Keratinocyte (primary cell): ENCODE measurements around the gene ULK2. TPM values are rescaled to one million over a fixed set of nuclear protein-coding genes. Genes with fewer than 3 reads are reported as not detected.

Experiments
- DNase-seq: peaks from one replicate; pipeline ENCODE4 v3.0.0-alpha.2; 2011; ENCODE audit warnings: low read depth, missing footprints, low spot score
- FAIRE-seq: peaks from 2 replicates; lab custom pipeline; 2011; peaks lifted over from hg19 to GRCh38; lab: Jason Lieb, UNC
- H2AFZ ChIP-seq: 2 replicates; pipeline ENCODE4 v1.6.0; 2012; ENCODE audit warnings: low read length, control low read depth, inconsistent platforms; ENCODE audit not compliant: control insufficient read depth
- H3K27ac ChIP-seq: 2 replicates; pipeline ENCODE4 v1.5.1; 2011; ENCODE audit warnings: low read length; ENCODE audit not compliant: control insufficient read depth, insufficient read depth
- H3K27me3 ChIP-seq: 3 replicates; pipeline ENCODE4 v1.6.0; 2011; ENCODE audit warnings: low read length; ENCODE audit not compliant: control insufficient read depth, insufficient read depth; ENCODE audit errors: extremely low read depth
- H3K36me3 ChIP-seq, 2 experiments: 2 replicates in 1 of 2; 3 replicates in 1 of 2; pipeline ENCODE4 v1.5.1; 2011; ENCODE audit warnings: low read length in 2 of 2, mild to moderate bottlenecking in 1 of 2; ENCODE audit not compliant: control insufficient read depth in 2 of 2, insufficient read depth in 2 of 2; ENCODE audit errors: extremely low read depth in 1 of 2
- H3K4me1 ChIP-seq: 3 replicates; pipeline ENCODE4 v1.5.1; 2011; ENCODE audit warnings: low read length; ENCODE audit not compliant: control insufficient read depth, insufficient read depth; ENCODE audit errors: extremely low read depth
- H3K4me2 ChIP-seq: 3 replicates; pipeline ENCODE4 v1.6.0; 2011; ENCODE audit warnings: low read depth, low read length; ENCODE audit not compliant: control insufficient read depth, insufficient read depth; ENCODE audit errors: extremely low read depth
- H3K4me3 ChIP-seq, 3 experiments: fragments of 200-600 bp in 1 of 3; sonication (generic) in 1 of 3; 2 replicates in 2 of 3; 3 replicates in 1 of 3; pipeline ENCODE4 v1.5.1; 2011 to 2016; ENCODE audit warnings: low read length in 3 of 3, mild to moderate bottlenecking in 3 of 3, control low read depth in 2 of 3, inconsistent platforms in 1 of 3, low read depth in 1 of 3, mixed read lengths in 1 of 3, mixed run types in 1 of 3, moderate library complexity in 1 of 3; ENCODE audit not compliant: control insufficient read depth in 2 of 3, insufficient read depth in 2 of 3; ENCODE audit errors: extremely low read depth in 1 of 3
- H3K79me2 ChIP-seq: 2 replicates; pipeline ENCODE4 v1.6.0; 2012; ENCODE audit warnings: low read length; ENCODE audit not compliant: control insufficient read depth, insufficient read depth
- H3K9ac ChIP-seq: 3 replicates; pipeline ENCODE4 v1.6.0; 2011; ENCODE audit warnings: low read length; ENCODE audit not compliant: control insufficient read depth, insufficient read depth; ENCODE audit errors: extremely low read depth
- H3K9me1 ChIP-seq: 3 replicates; pipeline ENCODE4 v1.6.0; 2011; ENCODE audit warnings: low read length; ENCODE audit not compliant: control insufficient read depth, insufficient read depth; ENCODE audit errors: extremely low read depth
- H3K9me3 ChIP-seq: 2 replicates; pipeline ENCODE4 v1.5.1; 2012; ENCODE audit warnings: low read depth, low read length; ENCODE audit not compliant: control insufficient read depth
- H4K20me1 ChIP-seq: 3 replicates; pipeline ENCODE4 v1.6.0; 2011; ENCODE audit warnings: low read length; ENCODE audit not compliant: control insufficient read depth, insufficient read depth; ENCODE audit errors: extremely low read depth
- CTCF ChIP-seq, 3 experiments: IDR thresholded peaks in 1 of 3; conservative IDR thresholded peaks in 1 of 3; optimal IDR thresholded peaks in 1 of 3; 2 replicates in 2 of 3; 3 replicates in 1 of 3; pipeline versions ENCODE3 to v1.5.1; 2011; ENCODE audit warnings: low read length in 3 of 3, mild to moderate bottlenecking in 3 of 3, moderate library complexity in 2 of 3, control low read depth in 1 of 3, inconsistent platforms in 1 of 3; ENCODE audit not compliant: insufficient read depth in 2 of 3; ENCODE audit errors: extremely low read depth in 1 of 3
- EZH2 ChIP-seq: IDR thresholded peaks from one replicate; pipeline ENCODE4 v1.6.1; 2012; ENCODE audit warnings: inconsistent platforms, mild to moderate bottlenecking, low read length, moderate library complexity
- dilution Hi-C: fragments of 300-500 bp; cut with MboI; formaldehyde crosslinking; loops from one replicate; pipeline ENCODE4 v1.7.0; 2020; ENCODE audit warnings: low sequenced_read_pairs; ENCODE audit not compliant: extremely low pct_ligation_motif_present
- polyA plus RNA-seq, 5 experiments: library from polyadenylated mRNA; depleted of rRNA in 3 of 5; stranded (reverse) in 3 of 5; stranded (forward) in 1 of 5; unstranded in 1 of 5; fragments of >200 nt; gene quantifications; 1 replicate in 1 of 5; 2 replicates in 3 of 5; 3 replicates in 1 of 5; pipeline versions ENCODE4 v1.2.1 to v1.2.3, GENCODE V29; 2011 to 2012; ENCODE audit warnings: missing spikeins in 2 of 5, low read depth in 1 of 5, low replicate concordance in 1 of 5

The ULK2 gene
- polyA plus RNA-seq, 1 donor (not counting 4 experiments of a cell fraction or from before 2014, with no cell fraction given) = 22.1 TPM

DNA sequence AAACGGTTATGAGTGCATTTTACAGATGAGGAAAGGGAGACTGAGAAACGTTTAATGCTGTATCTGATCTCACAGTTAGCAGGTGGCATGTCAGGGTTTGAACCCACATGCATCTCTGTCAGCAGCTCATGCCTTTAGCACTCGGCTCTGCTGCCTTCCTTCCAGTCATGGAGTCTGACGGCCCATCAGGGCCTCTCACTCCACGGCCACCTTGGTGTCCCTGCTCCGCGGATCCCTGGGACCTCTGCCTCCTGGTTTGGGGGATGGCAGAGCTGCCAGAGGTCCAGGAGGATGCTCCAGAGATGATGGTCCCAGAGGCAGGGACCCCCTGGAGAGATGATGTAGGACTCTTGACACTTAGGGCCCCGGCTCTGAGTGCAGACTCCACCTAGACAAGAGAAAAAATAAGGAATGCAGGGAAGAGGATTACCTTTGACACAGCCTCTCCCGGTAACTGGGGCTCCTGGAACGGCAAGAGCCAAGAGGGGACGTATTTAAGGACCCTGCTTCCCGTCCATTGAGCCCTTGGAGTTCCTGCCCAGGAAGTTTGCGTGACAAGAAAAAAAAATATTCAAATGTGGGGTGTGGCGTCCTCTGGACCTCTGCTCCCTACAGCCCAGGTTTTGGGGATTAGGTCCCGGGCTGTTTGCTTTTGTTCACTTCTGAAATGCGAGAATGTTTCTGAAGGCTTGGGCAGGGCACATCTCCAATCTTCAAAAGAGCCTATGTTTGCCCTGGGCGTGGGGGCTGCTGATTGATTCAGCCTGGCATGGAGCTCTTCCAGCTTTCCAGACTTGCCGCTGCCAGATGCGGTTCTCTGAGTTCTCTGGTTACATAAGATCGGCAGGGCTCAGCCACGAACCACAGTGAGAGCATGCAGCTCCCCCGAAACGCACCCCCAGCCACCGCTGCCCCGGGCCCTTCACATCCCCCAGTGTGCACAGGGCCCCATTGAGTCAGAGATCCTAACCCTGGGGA, 119.6 kb downstream of the ULK2 start, which contains the start of gene ALDH3A1:
Gene ALDH3A1 (minus strand): TSS at position 470 of the 978 bp plus-strand sequence. CDS start 3,169 bp downstream, outside the sequence.
- no peaks in the 10 kb centered on the region for H3K36me3 ChIP-seq
- H2AFZ ChIP-seq = peak within 1 kb of the TSS; percentile 41
- peak within 1 kb of the TSS; percentile 64 for H3K4me2 ChIP-seq
- H3K9me1 ChIP-seq = no peaks in the 10 kb centered on the region
- H3K4me3 ChIP-seq = no peak within 1 kb of the TSS
- no peaks in the 10 kb centered on the region for H4K20me1 ChIP-seq
- TF ChIP-seq EZH2 (no peak), CTCF (optimal IDR thresholded peaks at IDR 0.05 in 1 of 3, IDR thresholded peaks at IDR 0.05 in 1 of 3, conservative IDR thresholded peaks at IDR 0.05 in 1 of 3; ENCODE audit: extremely low read depth in 1 of 3, insufficient read depth in 2 of 3, low read length in 3 of 3) (no peak)
- H3K27ac ChIP-seq = no peak within 1 kb of the TSS
- H3K9ac ChIP-seq = peak within 1 kb of the TSS; percentile 24
- dilution Hi-C loops = no loop called here
- H3K27me3 ChIP-seq = no peaks in the 10 kb centered on the region
- peak; percentile 68 for FAIRE-seq
- peaks cover 57% of the 10 kb centered on the region for H3K4me1 ChIP-seq
- H3K79me2 ChIP-seq = no peaks in the 10 kb centered on the region
- no peak for DNase-seq
- no peaks in the 10 kb centered on the region for H3K9me3 ChIP-seq

DNA sequence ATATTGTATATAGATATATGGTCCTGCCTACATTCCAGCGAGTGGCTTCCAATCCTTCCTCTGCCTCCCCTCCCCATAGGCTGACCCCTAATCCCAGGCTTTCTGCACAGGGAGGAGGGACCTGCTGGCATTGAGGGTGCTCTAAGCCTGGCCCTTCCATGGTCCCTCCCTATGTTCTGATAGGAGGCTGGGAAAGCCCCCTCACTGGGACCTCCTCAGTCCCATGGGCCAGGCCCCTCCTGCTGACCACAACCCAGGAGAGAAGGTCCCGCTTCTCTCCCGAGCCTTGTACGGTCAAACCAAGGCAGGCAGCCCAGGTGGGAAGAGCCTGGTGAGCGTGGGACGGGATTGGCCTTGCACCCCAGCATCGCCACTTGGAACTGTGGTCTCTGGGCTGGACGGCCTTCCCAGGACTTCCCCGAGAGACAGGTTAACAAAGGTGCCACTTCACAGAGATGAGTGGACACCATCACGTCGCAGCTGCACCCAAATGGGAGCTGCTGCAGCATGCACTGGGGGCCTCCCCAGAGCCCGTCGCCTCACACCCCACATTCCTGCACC, 120.5 kb downstream of the ULK2 start:
- no peaks in the 10 kb centered on the region for H3K9me1 ChIP-seq
- no peaks in the 10 kb centered on the region for H3K9me3 ChIP-seq
- no peaks in the 10 kb centered on the region for H3K79me2 ChIP-seq
- dilution Hi-C loops = no loop called here
- FAIRE-seq (no peak), DNase-seq (no peak)
- TF ChIP-seq CTCF (optimal IDR thresholded peaks at IDR 0.05 in 1 of 3, IDR thresholded peaks at IDR 0.05 in 1 of 3, conservative IDR thresholded peaks at IDR 0.05 in 1 of 3; ENCODE audit: extremely low read depth in 1 of 3, insufficient read depth in 2 of 3, low read length in 3 of 3) = no peak
- TF ChIP-seq EZH2 = no peak
- no peak overlapping the region for H3K4me2 ChIP-seq
- H3K27me3 ChIP-seq = no peaks in the 10 kb centered on the region
- peaks cover 48% of the 10 kb centered on the region for H3K4me1 ChIP-seq
- H3K27ac ChIP-seq = no peak overlapping the region
- H3K9ac ChIP-seq = no peak overlapping the region
- H2AFZ ChIP-seq = no peak overlapping the region
- H3K4me3 ChIP-seq = no peak overlapping the region
- no peaks in the 10 kb centered on the region for H4K20me1 ChIP-seq
- H3K36me3 ChIP-seq = no peaks in the 10 kb centered on the region
